NK-92 (cell line): Measurements from ENCODE around the gene CCDC157.

Source experiments
- DNase-seq: peaks from one replicate; lab custom pipeline; 2025; ENCODE audit not compliant: unreplicated experiment; lab: John Stamatoyannopoulos, UW

CCDC157 gene

GRCh38 chr22:30354644-30355043 lies 2.2 kb upstream of the CCDC157 start:
- no peak for DNase-seq

GRCh38 chr22:30357236-30357570 lies 396 bp downstream of the CCDC157 start:
- DNase-seq, result no peak

- DNase-seq, result no peak
Measured at GRCh38 chr22:30357650-30358215, 926 bp downstream of the CCDC157 start.

GRCh38 chr22:30358541-30358940 lies 1.7 kb downstream of the CCDC157 start:
- no peak for DNase-seq

- DNase-seq, result no peak
Measured at GRCh38 chr22:30361916-30362650, 5.3 kb downstream of the CCDC157 start.

GRCh38 chr22:30362651-30363281 lies 6.0 kb downstream of the CCDC157 start:
- DNase-seq, result no peak

GRCh38 chr22:30365891-30366290 lies 9.1 kb downstream of the CCDC157 start:
- DNase-seq, result no peak

GRCh38 chr22:30368420-30368819 lies 11.6 kb downstream of the CCDC157 start:
- DNase-seq, result no peak

GRCh38 chr22:30370641-30371230 lies 13.9 kb downstream of the CCDC157 start:
- DNase-seq, result no peak

- DNase-seq, result no peak
Measured at GRCh38 chr22:30371321-30371720, 14.5 kb downstream of the CCDC157 start.

- no peak for DNase-seq
Measured at GRCh38 chr22:30371981-30372380, 15.2 kb downstream of the CCDC157 start.

- DNase-seq, result no peak
Measured at GRCh38 chr22:30372915-30373314, 16.1 kb downstream of the CCDC157 start.

- DNase-seq, result no peak
Measured at GRCh38 chr22:30373331-30374325, 16.8 kb downstream of the CCDC157 start.

GRCh38 chr22:30375312-30375849 lies 18.6 kb downstream of the CCDC157 start:
- no peak for DNase-seq

- no peak for DNase-seq
Measured at GRCh38 chr22:30380011-30380410, 23.2 kb downstream of the CCDC157 start.

GRCh38 chr22:30381264-30381663 lies 24.5 kb downstream of the CCDC157 start:
- DNase-seq, result no peak

- no peak for DNase-seq
Measured at GRCh38 chr22:30382340-30382739, 25.5 kb downstream of the CCDC157 start.

GRCh38 chr22:30383061-30383460 lies 26.3 kb downstream of the CCDC157 start:
- no peak for DNase-seq

GRCh38 chr22:30385942-30386341 lies 29.1 kb downstream of the CCDC157 start:
- no peak for DNase-seq

GRCh38 chr22:30386608-30386959 lies 29.8 kb downstream of the CCDC157 start:
- no peak for DNase-seq
